HG02981 (cell line): ENCODE results near the gene GRIK4.
"Not testable (repeated sequence)": the region's sequence is repeated elsewhere in the genome, so short reads cannot be mapped to it uniquely, and the experiment has no call there.

ENCODE experiments used
- ATAC-seq: cut with Tn5 transposase; IDR thresholded peaks from one replicate; pipeline ENCODE4 v1.9.1; 2021; ENCODE audit warnings: mild to moderate bottlenecking, moderate library complexity; ENCODE audit not compliant: unreplicated experiment

GRIK4 gene

DNA sequence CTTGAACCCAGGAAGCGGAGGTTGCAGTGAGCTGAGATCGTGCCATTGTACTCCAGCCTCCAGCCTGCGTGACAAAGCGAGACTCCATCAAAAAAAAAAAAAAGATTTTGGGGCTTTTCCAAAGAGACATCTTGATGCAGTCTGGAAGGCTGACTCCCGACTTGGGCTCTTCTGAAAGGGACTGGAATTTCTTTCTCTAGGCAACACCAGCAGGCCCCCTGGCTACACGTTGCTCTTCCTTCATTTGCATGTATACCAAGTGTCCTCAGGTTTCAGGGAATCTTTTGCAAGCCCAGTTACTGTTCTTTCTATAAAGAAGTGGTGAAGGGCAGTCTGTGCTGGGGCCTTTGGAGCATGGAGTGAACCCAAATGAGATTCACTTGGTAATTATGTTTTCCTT is 211.0 kb downstream of the GRIK4 start:
- no peak for ATAC-seq

- ATAC-seq = no peak
These were observed 212.2 kb downstream of the GRIK4 start for GRCh38 chr11:120723751-120724150.

DNA sequence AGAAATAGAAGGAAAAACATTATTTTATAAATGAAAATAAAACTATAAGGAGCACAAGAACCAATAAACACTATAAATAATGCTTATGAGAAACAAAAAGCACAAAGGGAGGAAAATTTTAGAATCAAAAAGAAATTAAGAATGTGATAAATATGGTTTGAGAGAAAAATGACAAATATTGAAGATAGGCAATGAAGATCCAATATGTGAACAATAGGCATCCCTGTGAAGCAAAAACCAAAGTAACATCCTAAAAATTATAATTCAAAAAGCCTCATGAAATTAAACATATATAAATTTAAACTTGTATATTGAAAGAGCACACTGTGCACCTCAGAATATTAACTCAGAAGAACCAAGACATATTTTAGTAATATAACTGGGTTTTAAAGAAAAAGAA is 216.2 kb downstream of the GRIK4 start:
- ATAC-seq = no peak

DNA sequence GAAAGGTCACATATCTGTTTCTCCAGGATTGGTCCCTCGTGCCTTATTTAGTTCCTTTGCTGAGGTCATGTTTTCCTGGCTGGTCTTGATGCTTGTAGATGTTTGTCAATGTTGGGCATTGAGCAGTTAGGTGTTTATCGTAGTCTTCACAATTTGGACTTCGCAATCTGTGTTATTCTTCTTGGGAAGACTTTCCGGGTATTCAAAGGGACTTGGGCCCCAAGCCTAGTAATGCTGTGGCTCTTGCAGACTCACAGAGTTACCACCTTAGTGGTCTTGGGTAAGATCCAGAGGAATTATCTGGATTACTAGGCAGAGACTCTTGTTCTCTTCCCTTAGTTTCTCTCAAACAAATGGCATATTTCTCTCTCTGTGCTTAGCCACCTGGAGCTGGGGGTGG is 223.5 kb downstream of the GRIK4 start:
- ATAC-seq = no peak

- ATAC-seq = no peak
These were observed 227.0 kb downstream of the GRIK4 start for GRCh38 chr11:120738516-120739046.

DNA sequence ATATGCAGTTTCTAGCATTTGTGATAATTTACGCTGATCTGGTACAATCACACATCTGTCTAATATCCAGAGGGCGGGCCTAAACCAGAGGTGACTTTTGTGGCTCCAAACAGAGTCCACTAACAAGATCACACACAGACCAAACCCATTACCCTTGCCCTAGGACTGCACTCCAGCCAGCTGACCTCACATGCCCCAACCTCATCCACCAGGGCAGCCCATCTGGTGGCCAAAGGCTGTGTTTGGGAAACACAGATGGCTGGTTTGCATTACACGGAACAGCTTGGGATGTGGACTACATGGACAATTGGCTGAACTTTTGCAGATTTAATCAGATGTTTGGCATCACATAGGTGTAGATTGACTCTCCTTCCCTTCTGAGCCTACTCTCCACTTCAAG is 228.2 kb downstream of the GRIK4 start:
- no peak for ATAC-seq

GRCh38 chr11:120740380-120740779 is 228.8 kb downstream of the GRIK4 start:
- no peak for ATAC-seq

- ATAC-seq = no peak
These were observed 232.8 kb downstream of the GRIK4 start for GRCh38 chr11:120744016-120744994.

DNA sequence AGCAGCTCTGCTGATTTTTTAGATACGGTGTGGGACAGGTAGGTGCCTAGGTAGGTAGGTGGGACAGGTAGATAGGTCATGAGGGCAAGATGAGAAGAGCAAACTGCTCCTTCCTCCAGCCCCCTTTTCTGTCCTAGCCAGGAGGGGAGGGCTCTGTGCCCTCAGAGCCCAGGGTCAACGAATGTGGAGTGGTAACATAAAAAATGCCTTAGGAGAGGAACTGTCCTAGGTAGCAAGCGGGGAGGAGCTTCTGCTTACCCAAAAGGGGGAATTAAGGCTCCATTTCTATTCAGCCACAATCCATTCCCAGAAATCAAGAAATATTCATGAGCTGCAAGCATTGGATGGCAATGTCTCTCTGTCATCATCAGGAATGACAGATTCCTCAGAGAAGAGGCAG is 234.8 kb downstream of the GRIK4 start:
- no peak for ATAC-seq

GRCh38 chr11:120746836-120747609 is 235.5 kb downstream of the GRIK4 start:
- ATAC-seq = no peak

- ATAC-seq = no peak
These were observed 236.6 kb downstream of the GRIK4 start for GRCh38 chr11:120747850-120748814.

- no peak for ATAC-seq
These were observed 237.8 kb downstream of the GRIK4 start for GRCh38 chr11:120749395-120749794.

DNA sequence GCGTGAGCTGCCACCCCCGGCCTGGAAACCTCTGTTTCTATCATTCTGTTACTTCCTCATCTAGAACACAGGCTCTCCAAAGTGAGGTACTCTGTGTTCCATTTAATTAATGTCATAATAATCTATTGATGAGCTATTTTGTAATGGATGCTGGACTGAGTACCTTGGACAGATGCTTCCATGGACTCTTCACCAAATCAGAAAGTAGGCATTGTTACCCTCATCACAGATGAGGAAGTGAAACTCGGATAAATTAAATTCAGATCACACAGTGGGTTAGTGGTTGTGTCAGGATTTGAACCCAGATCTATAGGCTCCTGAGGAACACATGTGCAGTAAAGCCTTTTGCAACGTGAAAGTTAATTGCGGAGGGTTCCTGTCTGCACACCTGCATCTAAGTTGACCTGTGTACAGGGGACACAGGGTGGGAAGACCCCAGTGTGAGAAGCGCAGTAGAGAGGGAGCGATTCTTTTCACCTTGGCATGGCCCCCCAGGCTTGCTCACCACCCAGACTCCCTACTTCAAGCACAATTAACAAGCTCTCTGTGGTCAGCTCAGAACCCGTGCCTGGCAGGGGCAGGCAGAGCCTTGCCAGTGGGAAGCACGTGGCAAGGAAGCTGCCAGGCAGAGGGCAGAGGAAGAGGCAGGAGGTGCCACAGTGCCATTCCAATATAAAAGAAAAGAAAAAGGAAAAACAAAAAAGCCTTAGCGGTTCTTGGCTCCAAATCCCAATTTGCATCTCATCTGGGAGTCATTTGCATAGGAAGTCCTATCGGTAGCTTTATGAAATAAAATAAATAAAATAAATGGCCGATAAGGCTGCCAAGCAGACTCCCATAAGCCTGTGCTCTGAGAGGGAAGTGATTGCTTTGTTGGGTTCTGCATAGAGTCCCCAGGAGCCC is 239.3 kb downstream of the GRIK4 start:
- no peak for ATAC-seq

GRCh38 chr11:120751550-120751949 is 240.0 kb downstream of the GRIK4 start:
- no peak for ATAC-seq

DNA sequence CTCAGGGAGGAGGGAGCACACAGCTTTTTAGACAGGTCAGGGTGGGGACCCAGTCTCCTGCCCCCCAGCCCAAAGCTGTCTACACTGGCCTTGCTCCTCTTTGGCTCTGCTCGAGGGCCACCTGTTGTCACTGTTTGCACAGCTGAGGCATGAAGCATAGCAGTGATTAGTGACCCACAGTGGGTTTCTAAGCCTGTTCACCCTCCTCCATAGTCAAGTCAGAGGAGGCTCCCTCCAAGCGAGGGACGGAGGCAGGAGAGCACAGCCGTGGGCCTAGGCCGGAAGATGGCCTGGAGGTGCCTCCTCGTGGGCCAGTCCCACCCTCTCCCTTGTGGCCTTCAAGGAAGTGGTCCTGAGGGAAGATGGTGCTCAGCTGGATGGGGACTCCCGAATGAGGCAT is 241.1 kb downstream of the GRIK4 start:
- no peak for ATAC-seq

DNA sequence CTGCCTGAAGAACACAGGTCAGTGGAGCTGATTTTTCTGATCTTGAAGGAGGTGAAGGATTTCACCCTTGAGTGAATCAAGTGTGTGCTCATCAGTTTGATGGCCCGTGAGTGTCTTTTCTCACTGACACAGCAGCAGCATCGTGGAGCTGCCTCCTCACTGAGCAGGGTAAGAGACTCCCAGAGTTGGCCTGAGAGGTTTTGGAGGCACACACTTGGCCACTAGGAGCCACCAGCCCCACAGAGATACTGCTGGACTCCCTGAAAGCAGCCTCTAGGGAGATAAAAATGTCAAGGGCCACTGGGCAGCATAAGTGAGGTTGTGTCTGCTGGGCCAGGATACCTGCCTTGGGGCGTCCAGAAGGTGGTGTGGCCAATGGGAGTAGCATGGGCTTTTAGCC is 245.4 kb downstream of the GRIK4 start:
- no peak for ATAC-seq

DNA sequence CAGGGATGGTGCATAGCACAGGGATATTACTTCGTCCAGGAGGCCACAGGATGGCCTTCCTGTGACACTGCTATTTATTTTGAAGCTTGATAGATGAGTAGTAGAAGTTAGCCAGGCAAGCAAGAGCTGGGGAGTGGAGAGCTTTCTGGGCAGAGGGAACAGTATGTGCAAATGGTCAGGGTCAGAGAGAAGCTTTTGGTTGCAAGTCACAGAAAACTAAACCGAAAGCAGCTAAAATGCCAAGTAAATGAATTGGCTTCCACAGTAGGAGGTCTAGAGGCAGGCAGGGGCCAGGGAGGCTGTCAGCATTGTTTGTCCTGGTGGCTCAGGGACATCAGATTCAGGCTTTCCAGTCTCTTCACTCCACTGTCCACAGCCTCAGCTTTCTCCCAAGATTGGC is 247.5 kb downstream of the GRIK4 start:
- no peak for ATAC-seq

GRCh38 chr11:120765710-120766109 is 254.2 kb downstream of the GRIK4 start:
- not testable (repeated sequence) for ATAC-seq

GRCh38 chr11:120766318-120766717 is 254.8 kb downstream of the GRIK4 start:
- no peak for ATAC-seq
